Measurements from ENCODE around the gene COPS4.
"Not testable (repeated sequence)": the region's sequence is repeated elsewhere in the genome, so short reads cannot be mapped to it uniquely, and the experiment has no call there.

The COPS4 gene

GRCh38 chr4:83028976-83029375 is 6.0 kb upstream of the COPS4 start:
- no peak for DNase-seq (ENCODE audit: low read depth)
- TF ChIP-seq CTCF (conservative IDR thresholded peaks at IDR 0.05; ENCODE audit: control insufficient read depth, insufficient read depth, low read depth, low read length): no peak
- no peak overlapping the region for H3K4me3 ChIP-seq (ENCODE audit: control insufficient read depth, low read depth, low read length)

DNA sequence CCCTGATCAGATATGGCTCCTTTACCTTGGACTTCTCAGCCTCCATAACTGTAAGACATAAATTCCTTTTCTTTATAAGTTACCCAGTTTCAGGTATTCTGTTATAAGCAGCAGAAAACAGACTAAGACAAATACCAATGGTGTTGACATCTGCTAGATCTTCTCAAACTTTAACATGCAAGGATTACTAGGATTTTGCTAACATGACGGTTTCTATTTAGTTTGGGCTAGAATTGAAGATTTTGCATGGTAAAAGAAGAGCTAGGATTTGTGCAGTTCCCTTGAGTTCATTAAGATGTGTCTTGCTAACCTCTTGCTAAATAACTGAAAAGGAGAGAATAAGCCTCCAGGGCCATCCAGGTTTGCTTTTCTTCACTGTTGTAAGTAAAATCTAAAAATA is 5.3 kb upstream of the COPS4 start:
- no peak for TF ChIP-seq CTCF (conservative IDR thresholded peaks at IDR 0.05; ENCODE audit: control insufficient read depth, insufficient read depth, low read depth, low read length)
- DNase-seq (ENCODE audit: low read depth): no peak

GRCh38 chr4:83036991-83037665 is 2.1 kb downstream of the COPS4 start:
- no peak for TF ChIP-seq CTCF (conservative IDR thresholded peaks at IDR 0.05; ENCODE audit: control insufficient read depth, insufficient read depth, low read depth, low read length)
- no peak overlapping the region for H3K4me3 ChIP-seq (ENCODE audit: control insufficient read depth, low read depth, low read length)
- no peak for DNase-seq (ENCODE audit: low read depth)

More for the DNA sequence above, 5.3 kb upstream of the COPS4 start:
- no peak overlapping the region for H3K4me3 ChIP-seq (ENCODE audit: control insufficient read depth, low read depth, low read length)

DNA sequence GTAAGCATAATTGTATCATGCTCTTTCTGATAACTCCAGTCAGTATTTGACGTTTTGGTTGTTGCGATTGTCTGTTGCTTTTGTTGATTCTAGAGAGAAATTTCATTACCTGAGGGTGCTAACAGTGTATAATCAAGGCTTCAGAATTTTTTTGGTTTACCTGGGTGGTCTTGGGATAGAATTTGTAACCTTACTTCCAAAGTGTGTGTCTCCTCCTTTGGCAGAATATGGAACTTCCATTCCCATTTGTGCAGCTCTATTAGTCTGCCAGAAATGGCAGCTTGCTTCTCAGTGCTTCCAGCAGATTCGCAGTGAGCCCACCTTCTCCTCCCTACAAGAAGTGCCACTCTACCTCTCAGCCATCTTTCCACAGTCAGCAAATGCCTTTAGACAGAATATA is 5.3 kb downstream of the COPS4 start:
- no peak overlapping the region for H3K4me3 ChIP-seq (ENCODE audit: control insufficient read depth, low read depth, low read length)
- peak; percentile 13 for TF ChIP-seq CTCF (conservative IDR thresholded peaks at IDR 0.05; ENCODE audit: control insufficient read depth, insufficient read depth, low read depth, low read length)
- DNase-seq (ENCODE audit: low read depth): no peak

GRCh38 chr4:83043157-83043556 is 8.2 kb downstream of the COPS4 start:
- not testable (repeated sequence) for DNase-seq (ENCODE audit: low read depth); H3K4me3 ChIP-seq (ENCODE audit: control insufficient read depth, low read depth, low read length)

DNA sequence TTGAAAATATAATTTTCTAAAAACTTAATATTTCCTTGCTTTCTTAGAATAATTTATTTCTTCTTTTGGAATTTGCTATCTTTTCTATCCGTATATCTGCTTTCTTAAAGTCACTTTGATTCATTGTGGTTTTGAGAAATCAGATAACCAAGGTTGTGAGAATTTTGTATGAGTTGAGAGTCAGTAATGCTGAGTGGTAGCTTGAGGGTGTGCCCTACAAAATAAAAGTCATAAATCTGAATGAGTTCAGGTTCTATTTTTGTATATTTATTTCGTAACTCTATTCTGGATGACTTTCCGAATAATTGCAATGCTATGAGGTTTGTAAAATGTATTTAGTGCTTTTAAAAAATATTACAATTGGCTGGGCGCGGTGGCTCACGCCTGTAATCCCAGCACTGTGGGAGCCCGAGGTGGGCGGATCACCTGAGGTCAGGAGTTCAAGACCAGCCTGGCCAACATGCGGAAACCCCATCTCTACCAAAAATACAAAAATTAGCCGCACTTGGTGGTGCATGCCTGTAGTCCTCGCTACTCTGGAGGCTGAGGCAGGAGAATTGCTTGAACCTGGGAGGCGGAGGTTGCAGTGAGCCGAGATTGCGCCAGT is 8.9 kb downstream of the COPS4 start:
- DNase-seq (ENCODE audit: low read depth): peak; percentile 79
- no peak for TF ChIP-seq CTCF (conservative IDR thresholded peaks at IDR 0.05; ENCODE audit: control insufficient read depth, insufficient read depth, low read depth, low read length)
- H3K4me3 ChIP-seq (ENCODE audit: control insufficient read depth, low read depth, low read length): no peak overlapping the region

DNA sequence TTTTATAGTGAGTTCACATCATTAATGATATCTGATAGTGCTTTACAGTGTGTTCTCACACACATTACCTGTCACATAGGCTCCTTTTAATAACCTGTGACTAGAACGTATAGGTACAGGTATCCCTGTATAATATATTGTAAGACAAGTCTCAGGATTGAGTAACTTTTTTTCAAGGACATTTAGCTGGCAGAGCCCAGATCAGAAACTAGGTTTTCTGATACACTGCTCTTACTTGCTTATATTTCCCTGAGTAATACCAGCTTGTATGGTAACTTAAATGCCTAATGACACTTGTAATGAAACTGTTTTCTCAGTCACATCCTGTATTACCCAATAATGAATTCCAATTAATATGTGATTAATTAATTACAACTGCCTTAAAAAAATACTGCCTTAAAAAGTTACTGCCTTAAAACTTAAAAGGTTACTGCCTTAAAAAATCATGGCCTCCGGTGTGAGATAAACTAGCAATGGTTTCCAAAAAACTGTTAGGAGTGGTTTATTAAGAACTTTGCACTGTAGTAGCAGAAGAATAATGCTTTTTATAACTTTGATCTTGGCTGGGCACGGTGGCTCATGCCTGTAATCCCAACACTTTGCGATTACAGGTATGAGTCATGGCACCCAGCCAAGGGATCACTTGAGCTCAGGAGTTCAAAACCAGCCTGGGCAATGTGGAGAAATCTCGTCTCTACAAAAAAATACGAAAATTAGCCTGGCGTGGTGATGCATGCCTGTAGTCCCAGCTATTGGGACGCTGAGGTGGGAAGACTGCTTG is 11.9 kb downstream of the COPS4 start:
- DNase-seq (ENCODE audit: low read depth): no peak
- H3K4me3 ChIP-seq (ENCODE audit: control insufficient read depth, low read depth, low read length): no peak overlapping the region
- TF ChIP-seq CTCF (conservative IDR thresholded peaks at IDR 0.05; ENCODE audit: control insufficient read depth, insufficient read depth, low read depth, low read length): no peak

DNA sequence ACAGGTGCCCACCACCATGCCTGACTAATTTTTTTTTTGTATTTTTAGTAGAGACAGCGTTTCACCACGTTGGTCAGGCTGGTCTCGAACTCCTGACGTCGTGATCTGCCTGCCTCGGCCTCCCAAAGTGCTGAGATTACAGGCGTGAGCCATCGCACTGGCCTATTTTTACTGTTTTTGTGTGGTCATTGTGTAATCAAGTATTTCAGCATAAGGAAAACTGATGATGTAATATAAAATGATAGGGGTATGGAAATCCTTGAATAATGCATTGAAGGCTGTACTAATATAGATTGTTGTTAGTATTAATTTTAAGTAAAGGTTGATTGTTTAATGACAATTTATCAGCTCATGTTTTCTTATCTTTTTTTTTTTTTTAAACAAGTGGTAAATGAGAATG is 13.8 kb downstream of the COPS4 start:
- not testable (repeated sequence) for H3K4me3 ChIP-seq (ENCODE audit: control insufficient read depth, low read depth, low read length); DNase-seq (ENCODE audit: low read depth)

Data from fibroblast of mammary gland (primary cell).